GOT3 (cell line): ENCODE results near the gene CDH4.

Source experiments
- DNase-seq: peaks from one replicate; lab custom pipeline; 2025; ENCODE audit warnings: mixed read lengths; lab: John Stamatoyannopoulos, UW

The CDH4 gene

GRCh38 chr20:61819921-61820825 is 568.1 kb downstream of the CDH4 start:
- DNase-seq = no peak

DNA sequence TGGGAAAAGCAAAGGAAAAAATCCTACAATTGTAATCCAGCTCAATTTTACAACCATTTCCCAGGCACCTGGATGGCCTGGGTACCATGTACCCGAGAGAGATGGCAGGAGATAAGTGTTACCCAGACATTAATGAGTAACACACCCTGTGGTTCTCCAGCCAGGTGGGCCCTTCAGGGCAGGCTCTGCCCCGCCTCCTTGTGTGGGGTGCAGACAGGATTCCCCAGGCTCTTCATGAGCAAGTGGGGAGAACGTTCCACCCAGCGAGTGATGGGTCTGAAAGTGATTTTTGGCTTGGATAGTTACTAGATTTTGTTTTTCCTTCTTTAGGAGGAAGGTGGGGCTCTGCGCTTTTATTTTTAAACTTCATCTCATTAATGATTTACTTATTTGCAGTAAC is 569.7 kb downstream of the CDH4 start:
- DNase-seq = no peak

GRCh38 chr20:61822396-61822795 is 570.3 kb downstream of the CDH4 start:
- no peak for DNase-seq

- DNase-seq = no peak
These were observed 571.2 kb downstream of the CDH4 start for GRCh38 chr20:61823242-61823641.

DNA sequence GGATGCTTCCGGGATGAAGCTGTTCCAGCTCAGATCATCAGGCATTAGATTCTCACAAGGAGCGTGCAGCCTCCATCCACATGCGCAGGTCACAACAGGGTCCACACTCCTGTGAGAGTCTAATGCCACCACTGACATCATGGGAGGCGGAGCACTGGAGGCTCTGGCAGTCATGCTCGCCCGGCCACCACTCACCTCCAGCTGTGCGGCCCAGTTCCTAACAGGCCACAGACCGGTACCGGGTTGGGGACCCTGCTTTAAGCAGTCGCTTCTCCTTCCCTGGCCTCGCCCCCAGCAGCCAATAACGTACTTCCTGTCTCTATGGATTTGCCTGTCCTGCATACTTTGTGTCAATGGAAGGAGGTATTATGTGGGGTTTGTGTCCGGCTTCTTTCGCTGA is 576.8 kb downstream of the CDH4 start:
- DNase-seq = no peak

DNA sequence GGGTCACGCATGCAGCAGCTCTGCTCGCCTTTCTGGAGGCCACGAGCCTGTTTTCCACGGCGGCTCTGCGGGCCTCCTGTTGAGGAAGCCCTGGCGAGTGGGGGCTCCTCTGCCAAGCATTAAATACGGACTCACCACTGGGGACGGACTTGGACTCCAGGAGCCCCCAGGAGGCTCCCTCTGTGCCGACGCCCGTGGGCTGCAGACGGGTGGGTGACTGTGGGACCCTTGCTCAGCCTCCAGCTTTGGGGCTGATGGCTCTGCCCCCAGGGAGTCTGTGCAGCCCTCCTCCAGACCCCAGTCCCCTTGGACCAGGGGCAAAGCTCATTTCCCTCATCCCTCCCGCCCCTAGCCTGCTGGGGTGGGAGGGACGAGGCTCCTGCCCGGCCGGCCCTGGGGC is 577.5 kb downstream of the CDH4 start:
- no peak for DNase-seq

DNA sequence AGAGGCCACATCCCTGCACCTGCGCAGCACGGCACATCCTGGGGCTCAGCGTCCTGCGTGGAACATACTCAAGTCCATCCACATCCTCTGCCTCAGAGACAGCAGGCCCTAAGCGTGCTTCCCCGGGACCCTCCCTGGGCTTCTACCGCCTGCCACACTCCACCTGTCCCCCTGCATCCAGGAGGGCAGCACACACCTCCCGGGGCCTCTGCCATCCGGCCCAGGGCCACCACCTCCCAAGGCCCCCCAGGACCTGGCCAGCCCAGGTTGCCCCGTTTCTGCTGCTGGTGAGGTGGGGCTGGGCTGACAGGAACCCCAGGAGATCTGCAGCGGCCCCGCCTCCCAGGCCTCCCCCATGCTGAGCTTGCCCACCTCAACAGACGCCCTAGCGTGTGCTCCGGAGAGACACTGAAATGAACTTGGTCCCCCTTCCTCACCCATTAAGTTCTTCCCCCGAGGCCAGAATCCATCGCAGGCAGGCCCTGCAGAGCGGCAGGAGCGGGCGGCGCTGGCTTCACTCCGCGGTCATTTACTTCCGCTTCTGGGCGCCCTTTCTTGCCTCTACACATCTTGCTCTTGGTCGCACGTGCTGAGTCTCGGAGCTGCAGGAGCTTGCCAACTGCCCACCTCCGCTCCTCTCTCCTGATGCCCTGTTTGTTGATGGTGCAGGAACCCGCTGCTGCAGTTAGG is 578.3 kb downstream of the CDH4 start:
- DNase-seq = no peak

DNA sequence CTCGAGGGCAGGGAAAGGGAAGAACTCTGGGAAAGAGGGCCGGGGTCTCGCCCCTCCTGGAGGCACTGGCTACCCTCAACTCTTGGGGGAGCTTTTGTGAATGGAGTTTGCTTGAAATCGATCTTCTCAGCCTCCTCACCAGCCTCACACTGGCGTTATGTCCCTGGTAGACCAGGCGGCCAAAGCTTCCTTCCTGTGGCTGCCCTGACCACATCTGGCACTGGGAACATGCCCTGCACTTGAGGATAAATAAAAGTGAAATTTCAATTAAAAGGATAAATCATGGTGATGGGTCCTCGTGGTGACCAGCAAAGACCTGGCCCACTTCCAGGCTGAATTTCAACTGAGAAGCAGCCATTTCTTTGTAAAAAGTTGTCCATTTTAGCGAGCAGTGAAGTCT is 578.9 kb downstream of the CDH4 start:
- no peak for DNase-seq

GRCh38 chr20:61832181-61832580 is 580.1 kb downstream of the CDH4 start:
- no peak for DNase-seq

GRCh38 chr20:61833807-61834610 is 581.9 kb downstream of the CDH4 start:
- DNase-seq = no peak

GRCh38 chr20:61835301-61835700 is 583.2 kb downstream of the CDH4 start:
- DNase-seq = no peak

GRCh38 chr20:61835791-61836350 is 583.8 kb downstream of the CDH4 start:
- no peak for DNase-seq

- no peak for DNase-seq
These were observed 585.1 kb downstream of the CDH4 start for GRCh38 chr20:61837200-61837599.

DNA sequence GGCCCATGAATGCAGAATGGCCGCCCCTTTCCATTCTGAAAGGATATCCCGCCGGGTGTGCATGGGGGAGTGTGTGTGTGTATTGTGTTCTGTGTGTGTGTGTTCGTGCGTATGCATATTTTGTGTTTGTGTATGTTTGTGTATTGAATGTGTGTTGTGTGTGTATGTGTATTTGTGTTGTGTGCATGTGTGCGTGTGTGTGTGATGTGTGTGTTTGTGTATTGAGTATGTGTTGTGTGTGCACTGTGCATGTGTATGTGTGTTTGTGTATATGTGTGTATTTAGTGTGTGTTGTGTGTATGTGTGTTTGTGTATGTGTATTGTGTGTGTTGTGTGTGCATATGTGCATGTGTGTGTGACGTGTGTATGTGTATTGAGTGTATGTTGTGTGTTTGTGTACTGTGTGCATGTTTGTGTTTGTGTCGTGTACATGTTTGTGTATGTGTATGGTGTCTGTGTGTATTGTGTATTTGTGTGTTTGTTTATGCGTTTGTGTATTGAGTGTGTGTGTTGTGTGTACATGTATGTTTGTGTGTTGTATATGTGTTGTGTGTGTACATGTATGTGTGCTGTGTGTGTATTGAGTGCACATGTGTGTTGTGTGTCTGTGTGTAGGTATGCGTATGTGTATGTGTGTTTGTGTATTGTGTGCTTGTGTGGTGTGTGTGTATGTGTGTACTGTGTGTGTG is 587.3 kb downstream of the CDH4 start:
- no peak for DNase-seq

DNA sequence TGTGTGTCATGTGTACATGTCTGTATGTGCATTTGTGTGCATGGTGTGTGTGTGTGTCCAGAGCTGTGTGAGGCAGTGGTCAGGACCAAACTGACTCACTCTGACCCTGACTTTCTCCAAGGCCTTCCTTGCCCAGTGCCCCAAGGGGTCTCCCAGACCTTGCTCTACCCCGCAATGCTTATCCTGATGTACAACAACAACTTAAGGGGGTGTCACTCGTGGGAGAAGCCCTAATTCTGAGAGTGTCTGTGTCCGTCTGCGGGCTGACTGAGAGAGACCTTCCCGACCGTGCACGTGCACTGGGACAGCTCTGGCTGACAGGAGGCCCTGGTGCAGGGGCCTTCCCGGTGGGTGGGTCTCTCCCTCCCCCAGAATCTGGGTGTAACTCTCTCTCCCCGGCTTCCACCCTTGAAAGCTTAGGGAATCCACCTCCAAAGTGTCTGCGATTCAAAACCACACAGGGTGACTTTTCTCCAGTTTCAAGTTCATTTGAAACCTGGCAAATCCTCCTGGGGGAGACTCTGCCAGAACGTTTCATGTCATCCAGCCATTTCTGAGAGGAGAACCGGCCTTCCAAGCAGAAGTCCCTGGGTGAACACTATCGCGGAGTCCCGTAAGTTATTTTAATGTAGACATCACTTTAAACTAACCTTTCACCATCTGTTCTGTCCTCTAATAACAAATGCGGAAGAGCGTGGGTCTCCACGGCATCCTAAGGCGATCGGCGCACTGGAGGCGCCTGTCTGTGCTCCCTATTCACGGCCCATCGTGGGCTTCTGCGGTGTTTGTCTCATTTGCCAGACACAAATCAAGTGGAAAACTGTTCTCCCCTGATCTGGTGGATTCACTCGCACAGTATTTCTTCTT is 588.1 kb downstream of the CDH4 start:
- DNase-seq = no peak

DNA sequence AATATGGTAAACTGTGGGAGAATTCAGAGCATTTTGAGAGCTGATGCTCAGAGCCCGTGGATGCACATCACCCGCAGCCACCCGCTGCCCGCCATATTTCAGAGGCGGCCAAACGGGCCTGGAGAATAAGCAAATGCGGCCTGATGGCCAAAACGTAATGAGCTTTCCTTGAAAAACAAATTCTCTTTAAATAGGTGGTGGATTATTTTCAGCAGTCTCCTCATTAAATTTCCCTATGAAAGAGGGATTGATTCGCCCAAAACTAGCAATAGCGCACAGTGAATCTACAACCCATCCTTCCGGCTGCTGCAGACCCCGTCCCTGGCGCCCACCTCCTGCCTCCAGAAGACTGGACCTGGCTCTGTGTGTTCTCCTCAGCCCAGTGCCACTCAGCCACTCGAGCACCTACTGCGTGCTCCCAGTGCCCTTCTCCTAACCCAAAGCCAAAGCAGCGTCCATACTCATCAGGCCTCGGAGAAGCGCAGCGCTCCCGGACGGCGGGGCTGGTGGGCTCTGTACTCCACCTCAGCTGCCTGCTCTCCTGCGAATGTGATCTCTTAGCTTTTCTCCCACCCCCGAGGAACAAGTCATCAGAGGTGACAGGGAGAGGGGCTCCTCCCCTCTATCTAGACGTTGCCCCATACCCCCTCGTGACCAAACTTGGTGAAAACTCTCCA is 588.9 kb downstream of the CDH4 start:
- no peak for DNase-seq

- no peak for DNase-seq
These were observed 589.5 kb downstream of the CDH4 start for GRCh38 chr20:61841551-61841950.

GRCh38 chr20:61841966-61842365 is 589.9 kb downstream of the CDH4 start:
- DNase-seq = no peak

GRCh38 chr20:61844621-61845020 is 592.6 kb downstream of the CDH4 start:
- DNase-seq = no peak

GRCh38 chr20:61845233-61845671 is 593.2 kb downstream of the CDH4 start:
- no peak for DNase-seq
